CD4-positive, alpha-beta T cell (primary cell): ENCODE data around the gene TAL1. TPM values are rescaled to one million over a fixed set of nuclear protein-coding genes. Genes with fewer than 3 reads are reported as not detected.

Source experiments
- ATAC-seq: fragments of 200-7000 bp; cut with Tn5 transposase; one replicate; pipeline ENCODE4 v1.10.0; 2022; ENCODE audit warnings: mild to moderate bottlenecking; ENCODE audit not compliant: poor library complexity
- CTCF ChIA-PET: fragments of 350-600 bp; sonication (Branson Sonifier 250); formaldehyde crosslinking; loops from one replicate; lab custom pipeline; 2021; ENCODE audit warnings: antibody characterized with exemption, inconsistent platforms; lab: Charles Lee
- POLR2A ChIA-PET: fragments of 350-600 bp; sonication (Branson Sonifier 250); formaldehyde crosslinking; loops from one replicate; lab custom pipeline; 2021; ENCODE audit warnings: antibody characterized with exemption, inconsistent platforms; lab: Charles Lee
- DNase-seq, 14 experiments: peaks; one replicate each; pipeline ENCODE4 v3.0.0-alpha.2; 2013 to 2020; ENCODE audit warnings: mixed read lengths in 2 of 14
- H3K27ac ChIP-seq, 2 donors: one replicate each; pipeline versions ENCODE4 v1.5.1 to v1.7.0; 2013; ENCODE audit warnings: low read length in 2 of 2, low read depth in 1 of 2, mild to moderate bottlenecking in 1 of 2
- H3K27me3 ChIP-seq, 2 experiments: 1 replicate in 1 of 2; 2 replicates in 1 of 2; pipeline versions ENCODE4 v1.6.1 to v1.7.0; 2013; ENCODE audit warnings: low read length in 2 of 2, control low read depth in 1 of 2, mild to moderate bottlenecking in 1 of 2, moderate library complexity in 1 of 2; ENCODE audit not compliant: insufficient read depth in 2 of 2, control insufficient read depth in 1 of 2
- H3K36me3 ChIP-seq: one replicate; pipeline ENCODE4 v1.6.1; 2013; ENCODE audit warnings: low read length, control low read depth; ENCODE audit not compliant: insufficient read depth
- H3K4me1 ChIP-seq: one replicate; pipeline ENCODE4 v1.6.1; 2013; ENCODE audit warnings: low read length, control low read depth; ENCODE audit not compliant: insufficient read depth
- H3K4me3 ChIP-seq: one replicate; pipeline ENCODE4 v1.5.1; 2013; ENCODE audit warnings: mild to moderate bottlenecking, low read length, moderate library complexity
- H3K9me3 ChIP-seq, 2 experiments: 1 replicate in 1 of 2; 2 replicates in 1 of 2; pipeline versions ENCODE4 v1.6.1 to v1.7.0; 2013; ENCODE audit warnings: low read length in 2 of 2, mild to moderate bottlenecking in 2 of 2, control low read depth in 1 of 2, moderate library complexity in 1 of 2; ENCODE audit not compliant: control insufficient read depth in 1 of 2, insufficient read depth in 1 of 2
- H3K27ac Mint-ChIP-seq: one replicate; pipeline ENCODE4 v1.8.0; 2020; ENCODE audit warnings: mixed read lengths
- H3K27me3 Mint-ChIP-seq: one replicate; pipeline ENCODE4 v1.8.0; 2021; ENCODE audit warnings: mixed read lengths
- H3K36me3 Mint-ChIP-seq: one replicate; pipeline ENCODE4 v1.8.0; 2021; ENCODE audit warnings: low read depth, mixed read lengths
- H3K4me1 Mint-ChIP-seq: one replicate; pipeline ENCODE4 v1.8.0; 2021; ENCODE audit warnings: low read depth, mixed read lengths
- H3K4me3 Mint-ChIP-seq: one replicate; pipeline ENCODE4 v1.8.0; 2020; ENCODE audit warnings: mild to moderate bottlenecking, mixed read lengths
- H3K9me3 Mint-ChIP-seq: one replicate; pipeline ENCODE4 v1.8.0; 2020; ENCODE audit warnings: mixed read lengths
- CTCF ChIP-seq: fragments of 200-600 bp; IDR thresholded peaks from one replicate; pipeline ENCODE4 v1.8.0; 2022; ENCODE audit warnings: antibody characterized with exemption, mild to moderate bottlenecking
- intact Hi-C, 2 experiments: fragments of 100-400 bp; cut with DNase I in 1 of 2; cut with micrococcal nuclease in 1 of 2; formaldehyde crosslinking; loops; one replicate each; pipeline versions ENCODE4 v1.15.1 to v1.9.0; 2023 to 2025; cut with DNase I, micrococcal nuclease
- total RNA-seq, 174 experiments: library from RNA in 2 of 174; stranded (reverse) in 2 of 174; gene quantifications; one replicate each; pipeline ENCODE4 v1.2.3 and lab custom pipeline; 2021 to 2026

Gene TAL1
- total RNA-seq, 2 experiments from 2014 or later, result not detected

DNA sequence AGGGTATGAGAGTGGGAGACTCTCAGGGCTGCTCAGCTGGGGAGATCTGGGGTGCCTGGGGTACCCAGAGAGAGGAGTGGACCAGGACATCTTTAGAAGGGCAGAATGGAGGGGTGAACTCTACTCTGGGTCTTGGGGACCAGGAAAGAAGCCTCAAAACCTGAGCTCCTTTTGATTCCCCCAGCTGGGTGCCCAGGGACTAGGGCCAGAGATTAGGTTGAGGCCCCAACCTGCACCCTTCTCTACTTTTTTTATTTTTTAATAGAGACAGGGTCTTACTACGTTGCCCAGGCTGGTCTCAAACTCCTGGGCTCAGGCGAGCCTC lies 44.1 kb downstream of the TAL1 start:
- Mint-ChIP-seq H3K36me3 (no peaks in the 10 kb centered on the region), H3K9me3 (no peaks in the 10 kb centered on the region), H3K27ac (no peak overlapping the region), H3K4me1 (no peaks in the 10 kb centered on the region), H3K4me3 (no peak overlapping the region), H3K27me3 (peaks cover 20% of the 10 kb centered on the region)
- intact Hi-C loops, result no loop called here
- Histone ChIP-seq H3K9me3 (no peaks in the 10 kb centered on the region), H3K27me3 (peaks cover 0 to 4% of the 10 kb centered on the region in 2 experiments), H3K27ac (no peak overlapping the region), H3K36me3 (no peaks in the 10 kb centered on the region), H3K4me1 (no peaks in the 10 kb centered on the region), H3K4me3 (no peak overlapping the region)
- CTCF ChIA-PET, result interaction anchor here (0.6 to 1.2 kb wide), 2 partner anchors 9 to 23 kb away, joined by 3 to 4 read pairs; no protein-coding TSS in a partner anchor
- ATAC-seq, result no peak
- no peak for TF ChIP-seq CTCF
- POLR2A ChIA-PET, result no interaction called here
- DNase-seq, result no peak

GRCh38 chr1:47187231-47187925 lies 44.6 kb downstream of the TAL1 start:
- intact Hi-C loops, result no loop called here
- ATAC-seq (no peak), DNase-seq (no peak)
- Histone ChIP-seq H3K36me3 (no peaks in the 10 kb centered on the region), H3K4me1 (no peaks in the 10 kb centered on the region), H3K27me3 (peaks cover 4 to 7% of the 10 kb centered on the region in 2 experiments), H3K4me3 (no peak overlapping the region), H3K27ac (no peak overlapping the region), H3K9me3 (no peaks in the 10 kb centered on the region)
- no peak overlapping the region for H3K27ac Mint-ChIP-seq
- H3K4me3 Mint-ChIP-seq, result no peak overlapping the region
- CTCF ChIA-PET, result no interaction called here
- H3K27me3 Mint-ChIP-seq, result peaks cover 20% of the 10 kb centered on the region
- no peaks in the 10 kb centered on the region for H3K4me1 Mint-ChIP-seq
- no peaks in the 10 kb centered on the region for H3K9me3 Mint-ChIP-seq
- no peak for TF ChIP-seq CTCF
- no peaks in the 10 kb centered on the region for H3K36me3 Mint-ChIP-seq
- POLR2A ChIA-PET, result no interaction called here

GRCh38 chr1:47186267-47187185 lies 45.5 kb downstream of the TAL1 start:
- Histone ChIP-seq H3K4me3 (no peak overlapping the region), H3K36me3 (no peaks in the 10 kb centered on the region), H3K9me3 (no peaks in the 10 kb centered on the region), H3K4me1 (no peaks in the 10 kb centered on the region), H3K27me3 (peaks cover 8 to 9% of the 10 kb centered on the region in 2 experiments), H3K27ac (no peak overlapping the region)
- Mint-ChIP-seq H3K27ac (no peak overlapping the region), H3K4me1 (no peaks in the 10 kb centered on the region), H3K36me3 (no peaks in the 10 kb centered on the region), H3K27me3 (peaks cover 23% of the 10 kb centered on the region), H3K4me3 (no peak overlapping the region), H3K9me3 (no peaks in the 10 kb centered on the region)
- ChIA-PET POLR2A (no interaction called here), CTCF (no interaction called here)
- DNase-seq (no peak), ATAC-seq (no peak)
- intact Hi-C loops, result no loop called here
- TF ChIP-seq CTCF, result no peak
